Measurements from ENCODE around the gene GPR107. TPM values are rescaled to one million over a fixed set of nuclear protein-coding genes. Genes with fewer than 3 reads are reported as not detected.

Gene GPR107
- total RNA-seq, 1 donor from 2014 or later, result 25.5 TPM

GRCh38 chr9:130060296-130060695, 6.6 kb downstream of the GPR107 start:
- Histone ChIP-seq H3K4me3 (no peak overlapping the region), H3K27me3 (no peaks in the 10 kb centered on the region), H3K9me3 (no peaks in the 10 kb centered on the region), H3K36me3 (no peaks in the 10 kb centered on the region), H3K27ac (no peak overlapping the region), H3K4me1 (peaks cover 4% of the 10 kb centered on the region)
- intact Hi-C loops (cut with DNase I), result no loop called here
- DNase-seq (ENCODE audit: extremely low spot score in 2 of 2), result no peak
- TF ChIP-seq POLR2AphosphoS5 (IDR thresholded peaks at IDR 0.05; ENCODE audit: insufficient read depth in 1 of 2, low read depth in 1 of 2), result no peak
- no peak for TF ChIP-seq POLR2A (IDR thresholded peaks at IDR 0.05)
- TF ChIP-seq CTCF (IDR thresholded peaks at IDR 0.05), result no peak

GRCh38 chr9:130062750-130063149, 9.0 kb downstream of the GPR107 start:
- intact Hi-C loops (cut with DNase I), result no loop called here
- Histone ChIP-seq H3K27ac (no peak overlapping the region), H3K4me3 (no peak overlapping the region), H3K27me3 (no peaks in the 10 kb centered on the region), H3K4me1 (no peaks in the 10 kb centered on the region), H3K36me3 (no peaks in the 10 kb centered on the region), H3K9me3 (no peaks in the 10 kb centered on the region)
- TF ChIP-seq POLR2AphosphoS5 (IDR thresholded peaks at IDR 0.05; ENCODE audit: insufficient read depth in 1 of 2, low read depth in 1 of 2), result no peak
- DNase-seq (ENCODE audit: extremely low spot score in 2 of 2), result no peak

DNA sequence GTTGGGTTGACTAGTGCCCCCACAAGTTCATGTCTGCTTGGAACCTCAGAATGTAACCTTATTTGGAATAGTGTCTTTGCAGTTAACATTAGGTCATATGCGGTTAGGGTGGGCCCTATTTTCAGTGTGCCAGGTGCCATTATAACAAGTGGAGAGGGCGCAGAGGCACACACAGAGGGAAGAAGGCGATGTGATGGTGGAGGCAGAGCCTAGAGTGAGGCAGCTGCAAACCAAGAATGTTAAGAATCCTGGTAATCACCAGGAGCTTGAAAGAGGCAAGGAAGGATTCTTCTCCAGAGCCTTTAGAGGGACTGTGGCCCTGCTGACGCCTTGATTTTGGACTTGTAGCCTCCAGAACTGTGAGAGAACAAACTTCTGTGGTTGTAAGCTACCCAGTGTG, 10.9 kb downstream of the GPR107 start:
- H3K4me1 ChIP-seq, result peaks cover 15% of the 10 kb centered on the region
- intact Hi-C loops (cut with DNase I), result no loop called here
- H3K27ac ChIP-seq, result no peak overlapping the region
- H3K4me3 ChIP-seq, result no peak overlapping the region
- H3K27me3 ChIP-seq, result no peaks in the 10 kb centered on the region
- no peak for DNase-seq (ENCODE audit: extremely low spot score in 2 of 2)
- TF ChIP-seq CTCF (IDR thresholded peaks at IDR 0.05), result no peak
- no peak for TF ChIP-seq POLR2A (IDR thresholded peaks at IDR 0.05)
- TF ChIP-seq POLR2AphosphoS5 (IDR thresholded peaks at IDR 0.05; ENCODE audit: insufficient read depth in 1 of 2, low read depth in 1 of 2), result no peak
- H3K36me3 ChIP-seq, result no peaks in the 10 kb centered on the region
- no peaks in the 10 kb centered on the region for H3K9me3 ChIP-seq

GRCh38 chr9:130069048-130069447, 15.3 kb downstream of the GPR107 start:
- no peak overlapping the region for H3K4me3 ChIP-seq
- no peaks in the 10 kb centered on the region for H3K27me3 ChIP-seq
- no peak for TF ChIP-seq CTCF (IDR thresholded peaks at IDR 0.05)
- no peak for TF ChIP-seq POLR2A (IDR thresholded peaks at IDR 0.05)
- TF ChIP-seq POLR2AphosphoS5 (IDR thresholded peaks at IDR 0.05; ENCODE audit: insufficient read depth in 1 of 2, low read depth in 1 of 2), result no peak
- H3K36me3 ChIP-seq, result no peaks in the 10 kb centered on the region
- intact Hi-C loops (cut with DNase I), result no loop called here
- H3K4me1 ChIP-seq, result peaks cover 33% of the 10 kb centered on the region
- H3K27ac ChIP-seq, result no peak overlapping the region
- no peaks in the 10 kb centered on the region for H3K9me3 ChIP-seq
- DNase-seq (ENCODE audit: extremely low spot score in 2 of 2), result no peak

DNA sequence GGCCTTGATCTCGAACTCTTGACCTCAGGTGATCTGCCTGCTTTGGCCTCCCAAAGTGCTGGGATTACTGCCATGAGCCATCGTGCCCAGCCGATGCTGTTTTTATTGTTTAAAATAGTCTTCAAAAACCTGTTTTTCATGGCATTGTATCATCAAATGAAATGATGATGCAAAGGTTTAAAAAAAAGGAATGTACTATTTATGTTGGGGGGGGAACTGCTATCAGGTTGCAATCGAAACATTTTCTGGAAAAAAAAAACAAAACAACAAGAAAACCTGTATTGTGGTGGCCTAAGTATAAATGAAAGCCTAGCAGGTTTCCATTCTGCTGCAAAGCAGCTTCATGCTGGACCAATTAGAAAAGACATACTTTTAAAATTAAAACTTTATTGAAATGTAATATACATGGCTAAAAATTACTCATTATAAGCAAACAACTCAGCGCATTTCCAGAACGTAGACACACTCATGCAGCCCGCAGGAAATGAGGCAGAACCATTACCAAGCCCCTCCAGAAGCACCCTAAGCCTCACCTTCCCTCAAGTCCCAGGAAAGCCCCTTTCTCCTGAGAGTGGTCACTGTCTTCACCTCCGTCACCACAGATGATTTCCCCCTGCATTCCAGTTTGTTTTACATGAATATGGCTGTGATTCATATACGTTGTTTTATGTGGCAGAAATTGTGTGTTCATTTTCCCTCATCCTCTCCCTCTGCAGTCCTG, 19.0 kb downstream of the GPR107 start:
- DNase-seq (ENCODE audit: extremely low spot score in 2 of 2), result no peak
- peaks cover 41% of the 10 kb centered on the region for H3K4me1 ChIP-seq
- no peaks in the 10 kb centered on the region for H3K9me3 ChIP-seq
- H3K4me3 ChIP-seq, result no peak overlapping the region
- intact Hi-C loops (cut with DNase I), result no loop called here
- H3K27ac ChIP-seq, result no peak overlapping the region
- H3K27me3 ChIP-seq, result no peaks in the 10 kb centered on the region
- peaks cover 0 to 16% of the 10 kb centered on the region in 2 donors for H3K36me3 ChIP-seq
- TF ChIP-seq POLR2AphosphoS5 (IDR thresholded peaks at IDR 0.05; ENCODE audit: insufficient read depth in 1 of 2, low read depth in 1 of 2), result no peak
- no peak for TF ChIP-seq CTCF (IDR thresholded peaks at IDR 0.05)
- no peak for TF ChIP-seq POLR2A (IDR thresholded peaks at IDR 0.05)
